GM12878 (cell line): ENCODE results near the gene CC2D2B. TPM values are rescaled to one million over a fixed set of nuclear protein-coding genes. Genes with fewer than 3 reads are reported as not detected.
A peak's percentile ranks its signal among the peaks of the same experiment; 100 is the strongest.

Source experiments
- ATAC-seq: fragments of 200-7000 bp; cut with Tn5 transposase; 3 replicates; pipeline ENCODE4 v1.9.1; 2020; ENCODE audit warnings: mild to moderate bottlenecking, moderate library complexity
- BruUV-seq: library from RNA; stranded (reverse); fragments of 400-500 nt; replicated peaks from 2 replicates; lab custom pipeline; 2021; lab: Mats Ljungman, UMichigan
- CTCF ChIA-PET: fragments of 300-600 bp; sonication (Branson Sonifier 250); formaldehyde crosslinking; extraction: SDS; loops from one replicate; lab custom pipeline; 2021; ENCODE audit warnings: inconsistent platforms; lab: Yijun Ruan, JAX
- POLR2A ChIA-PET: fragments of 350-600 bp; formaldehyde crosslinking; extraction: SDS; loops from one replicate; lab custom pipeline; 2021; ENCODE audit warnings: inconsistent platforms; lab: Charles Lee
- RAD21 ChIA-PET: fragments of 300-600 bp; sonication (Branson Sonifier 250); formaldehyde crosslinking; loops from one replicate; lab custom pipeline; 2023; ENCODE audit warnings: antibody characterized with exemption; ENCODE audit not compliant: unreplicated experiment; lab: Charles Lee
- SMC1A ChIA-PET: fragments of 300-600 bp; sonication (Branson Sonifier 250); formaldehyde crosslinking; loops from one replicate; lab custom pipeline; 2023; ENCODE audit not compliant: unreplicated experiment, uncharacterized antibody; lab: Charles Lee
- DNase-seq: peaks from one replicate; pipeline ENCODE4 v3.0.0-alpha.2; 2011; ENCODE audit warnings: low read depth, low spot score
- FAIRE-seq: peaks from 3 replicates; lab custom pipeline; 2011; peaks lifted over from hg19 to GRCh38; lab: Jason Lieb, UNC
- H2AFZ ChIP-seq: 2 replicates; pipeline ENCODE4 v1.6.0; 2011; ENCODE audit warnings: low read depth, low read length, control low read depth; ENCODE audit not compliant: control insufficient read depth
- H3K27ac ChIP-seq: 2 replicates; pipeline ENCODE4 v1.5.1; 2011; ENCODE audit warnings: control low read depth; ENCODE audit not compliant: control insufficient read depth, insufficient read depth
- H3K27me3 ChIP-seq, 2 experiments: replicated peaks in 1 of 2; 2 replicates each; pipeline versions ENCODE4 v1.6.0 to v1.6.1; 2011; ENCODE audit warnings: low read length in 1 of 2; ENCODE audit not compliant: control insufficient read depth in 2 of 2, insufficient read depth in 2 of 2
- H3K36me3 ChIP-seq, 2 experiments: 2 replicates each; pipeline ENCODE4 v1.5.1; 2011; ENCODE audit warnings: low read length in 1 of 2; ENCODE audit not compliant: control insufficient read depth in 2 of 2, insufficient read depth in 2 of 2
- H3K4me1 ChIP-seq: 2 replicates; pipeline ENCODE4 v1.6.1; 2011; ENCODE audit warnings: mild to moderate bottlenecking, low read length, moderate library complexity, mixed read lengths; ENCODE audit not compliant: control insufficient read depth, insufficient read depth
- H3K4me2 ChIP-seq: 2 replicates; pipeline ENCODE4 v1.6.0; 2011; ENCODE audit warnings: control low read depth; ENCODE audit not compliant: control insufficient read depth, insufficient read depth
- H3K4me3 ChIP-seq: fragments of 200-600 bp; sonication (generic); 2 replicates; pipeline ENCODE4 v1.5.1; 2016
- H3K79me2 ChIP-seq: 2 replicates; pipeline ENCODE4 v1.6.0; 2011; ENCODE audit warnings: low read length; ENCODE audit not compliant: control insufficient read depth, insufficient read depth
- H3K9ac ChIP-seq: 2 replicates; pipeline ENCODE4 v1.8.0; 2011; ENCODE audit warnings: low read length, control low read depth, mixed read lengths; ENCODE audit not compliant: control insufficient read depth, insufficient read depth
- H3K9me3 ChIP-seq: replicated peaks from 3 replicates; pipeline ENCODE4 v1.5.1; 2011; ENCODE audit warnings: mild to moderate bottlenecking, low read length; ENCODE audit not compliant: control insufficient read depth, insufficient read depth
- H4K20me1 ChIP-seq: 2 replicates; pipeline ENCODE4 v1.6.0; 2011; ENCODE audit not compliant: control insufficient read depth, insufficient read depth
- CTCF ChIP-seq, 3 experiments: IDR thresholded peaks in 2 of 3; conservative IDR thresholded peaks in 1 of 3; 2 replicates each; pipeline ENCODE4 v1.5.1; 2011; ENCODE audit warnings: low read depth in 3 of 3, low read length in 3 of 3, mild to moderate bottlenecking in 3 of 3, control low read depth in 2 of 3, moderate library complexity in 2 of 3, inconsistent platforms in 1 of 3, mixed read lengths in 1 of 3; ENCODE audit not compliant: control insufficient read depth in 2 of 3, insufficient read depth in 1 of 3; ENCODE audit errors: extremely low read depth in 1 of 3
- GATAD2B ChIP-seq: fragments of 450-650 bp; conservative IDR thresholded peaks from 2 replicates; pipeline ENCODE4 v1.6.1; 2017; ENCODE audit warnings: low read depth, mild to moderate bottlenecking, moderate library complexity
- JUND ChIP-seq: IDR thresholded peaks from 2 replicates; pipeline ENCODE4 v1.6.1; 2012; ENCODE audit warnings: low read depth, mild to moderate bottlenecking, low read length, improper control_type of control experiment, moderate library complexity
- KLF5 ChIP-seq: fragments of 450-650 bp; IDR thresholded peaks from 2 replicates; pipeline ENCODE4 v1.6.1; 2014; ENCODE audit warnings: mild to moderate bottlenecking; ENCODE audit not compliant: partially characterized antibody
- POLR2AphosphoS5 ChIP-seq: IDR thresholded peaks from 2 replicates; pipeline ENCODE4 v1.6.1; 2011; ENCODE audit warnings: mild to moderate bottlenecking, low read length, inconsistent platforms
- WGBS: methylation state at CpG from one replicate; pipeline ENCODE4 v1.1.6; 2016; ENCODE audit warnings: low lambda C conversion rate; ENCODE audit not compliant: insufficient replicate concordance, insufficient coverage; ENCODE audit errors: missing lambda C conversion rate; 5-methylcytosine and 5-hydroxymethylcytosine counted together
- in situ Hi-C: fragments of 300-500 bp; cut with MboI; formaldehyde crosslinking; loops from 9 replicates; pipeline ENCODE4 v1.14.3; 2018; ENCODE audit warnings: mixed read lengths
- intact Hi-C: fragments of 100-400 bp; cut with micrococcal nuclease; formaldehyde crosslinking; loops from one replicate; pipeline ENCODE4 v1.14.2; 2022; ENCODE audit not compliant: unreplicated experiment
- polyA plus RNA-seq, 11 experiments: library from polyadenylated mRNA; depleted of rRNA in 4 of 11; unstranded in 6 of 11; stranded (reverse) in 5 of 11; fragments of >200 nt; fragmentation: Nextera tagmentation in 4 of 11; fragmentation: Illumina TruSeq in 1 of 11; extraction: Ambion mirVana in 4 of 11; extraction: Trizol in 1 of 11; gene quantifications; 1 replicate in 1 of 11; 2 replicates in 10 of 11; pipeline versions ENCODE4 v1.2.1 to v1.2.3, GENCODE V29; 2011 to 2016; ENCODE audit warnings: inconsistent platforms in 2 of 11, missing spikeins in 2 of 11, low read depth in 1 of 11
- total RNA-seq, 4 experiments: library from RNA; depleted of rRNA in 3 of 4; stranded (reverse); fragments of >200 nt in 3 of 4; fragmentation: Illumina TruSeq in 1 of 4; extraction: Trizol in 1 of 4; gene quantifications; 2 replicates each; pipeline versions ENCODE4 v1.2.1 to v1.2.3, GENCODE V29; 2013 to 2021

The CC2D2B gene
- total and polyA plus RNA-seq, 10 of the 15 experiments (the other 5 are each of a cell fraction or from before 2014, with no cell fraction given): 0.42 to 2.8 (median 0.78) TPM

- TF ChIP-seq CTCF (IDR thresholded peaks at IDR 0.05 in 2 of 3, conservative IDR thresholded peaks at IDR 0.05 in 1 of 3; ENCODE audit: control insufficient read depth in 2 of 3, extremely low read depth in 1 of 3, insufficient read depth in 1 of 3, low read depth in 3 of 3, low read length in 3 of 3): peak; percentile 5 to 19 (median 9); a peak in 1 of 6 replicates
- peak; percentile 82 for TF ChIP-seq GATAD2B
- TF ChIP-seq KLF5: no peak
- TF ChIP-seq, all 136 proteins: peak for 27
Measured at GRCh38 chr10:95907456-95908253, at the start of gene CC2D2B (continued).

DNA sequence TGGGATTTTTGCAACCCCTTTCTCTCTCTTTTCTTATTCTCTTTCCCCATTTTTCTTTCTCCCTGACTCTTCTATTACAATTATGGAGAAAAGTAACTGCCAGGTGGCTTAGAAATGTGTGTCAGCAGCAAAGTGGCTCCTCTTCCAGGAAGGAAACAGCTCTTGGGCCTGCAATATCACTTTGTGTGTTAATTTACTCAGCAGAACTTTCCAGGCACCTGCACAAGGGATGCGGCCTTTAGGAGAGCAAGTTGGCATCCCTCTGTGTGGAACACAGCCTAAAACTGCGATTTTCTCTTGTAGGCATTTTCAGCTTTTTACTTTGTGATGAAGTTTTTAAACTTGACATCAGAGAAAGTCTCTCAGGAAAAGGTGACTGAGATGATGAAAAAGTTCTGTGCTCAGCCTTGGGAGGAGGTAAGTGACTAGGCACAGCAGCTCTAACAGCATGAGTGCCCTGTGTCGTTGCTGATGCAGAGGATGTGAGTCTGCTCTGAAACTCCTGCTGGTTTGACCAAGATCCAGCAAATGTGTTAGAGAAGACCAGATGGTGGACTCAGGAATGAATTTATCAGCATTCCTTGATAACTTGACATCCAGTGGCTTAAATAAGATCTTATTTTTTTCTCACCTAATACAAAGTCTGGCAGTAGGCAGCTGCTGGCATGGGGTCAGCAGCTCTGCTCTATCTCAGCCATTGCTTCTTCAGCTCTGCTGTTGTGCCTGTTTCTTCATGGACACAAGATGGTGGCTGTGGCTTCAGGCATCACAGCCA is 47.4 kb upstream of the CC2D2B start:
- in situ Hi-C loops: no loop called here
- POLR2A ChIA-PET: interaction anchor here (1.3 kb wide), 1 partner anchor 10 kb away, joined by 4 read pairs; no protein-coding TSS in a partner anchor
- SMC1A ChIA-PET: interaction anchor here (0.8 to 1.8 kb wide), 7 partner anchors 10 to 166 kb away, joined by 3 to 9 read pairs (median 4); partner anchors contain the start of gene TCTN3

More for the DNA sequence above, 47.4 kb upstream of the CC2D2B start:
- ATAC-seq: no peak
- RAD21 ChIA-PET: interaction anchor here (1.1 to 1.2 kb wide), 2 partner anchors 165 to 166 kb away, joined by 4 to 5 read pairs; partner anchors contain the start of gene TCTN3
- intact Hi-C loops: no loop called here
- Histone ChIP-seq H3K27me3 (no peaks in the 10 kb centered on the region), H3K4me1 (peaks cover 9% of the 10 kb centered on the region; the same call in 1 of the 2 replicates), H3K4me3 (no peak overlapping the region), H3K36me3 (peaks cover 34 to 40% of the 10 kb centered on the region in 2 experiments), H3K9me3 (no peaks in the 10 kb centered on the region)
- WGBS: 98% methylated on average over 3 of the region's 3 CpGs
- no peak for TF ChIP-seq JUND
- 0 out of 2 replicates have a peak, but pooled peaks have one; percentile 21 for TF ChIP-seq POLR2AphosphoS5
- TF ChIP-seq, all 136 proteins: peak for 1
- H3K9ac ChIP-seq: no peak overlapping the region
- H4K20me1 ChIP-seq: no peaks in the 10 kb centered on the region
- DNase-seq (no peak), FAIRE-seq (no peak)
- CTCF ChIA-PET: interaction anchor here (2.8 kb wide), 1 partner anchor 167 kb away, joined by 16 read pairs; the partner anchor contains the start of gene TCTN3
- H3K4me2 ChIP-seq: no peak overlapping the region
- no TSS peak for BruUV-seq
- no peaks in the 10 kb centered on the region for H3K79me2 ChIP-seq
- H3K27ac ChIP-seq: no peak overlapping the region
- no peak overlapping the region for H2AFZ ChIP-seq
